Stimulated activated CD4-positive, alpha-beta T cell treated with anti-CD3 and anti-CD28 coated beads, Interleukin-12 subunit alpha, Interleukin-12 subunit beta, amount 100 ng/mL, for 24 hours (primary cell): ENCODE measurements around the gene ZBTB5.
A peak's percentile ranks its signal among the peaks of the same experiment; 100 is the strongest.
"Not testable (repeated sequence)": the region's sequence is repeated elsewhere in the genome, so short reads cannot be mapped to it uniquely, and the experiment has no call there.

Experiments
- DNase-seq, 2 experiments: peaks; one replicate each; pipeline ENCODE4 v3.0.0-alpha.2; 2020; ENCODE audit warnings: low read depth in 2 of 2

Gene ZBTB5, protein sequence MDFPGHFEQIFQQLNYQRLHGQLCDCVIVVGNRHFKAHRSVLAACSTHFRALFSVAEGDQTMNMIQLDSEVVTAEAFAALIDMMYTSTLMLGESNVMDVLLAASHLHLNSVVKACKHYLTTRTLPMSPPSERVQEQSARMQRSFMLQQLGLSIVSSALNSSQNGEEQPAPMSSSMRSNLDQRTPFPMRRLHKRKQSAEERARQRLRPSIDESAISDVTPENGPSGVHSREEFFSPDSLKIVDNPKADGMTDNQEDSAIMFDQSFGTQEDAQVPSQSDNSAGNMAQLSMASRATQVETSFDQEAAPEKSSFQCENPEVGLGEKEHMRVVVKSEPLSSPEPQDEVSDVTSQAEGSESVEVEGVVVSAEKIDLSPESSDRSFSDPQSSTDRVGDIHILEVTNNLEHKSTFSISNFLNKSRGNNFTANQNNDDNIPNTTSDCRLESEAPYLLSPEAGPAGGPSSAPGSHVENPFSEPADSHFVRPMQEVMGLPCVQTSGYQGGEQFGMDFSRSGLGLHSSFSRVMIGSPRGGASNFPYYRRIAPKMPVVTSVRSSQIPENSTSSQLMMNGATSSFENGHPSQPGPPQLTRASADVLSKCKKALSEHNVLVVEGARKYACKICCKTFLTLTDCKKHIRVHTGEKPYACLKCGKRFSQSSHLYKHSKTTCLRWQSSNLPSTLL

DNA sequence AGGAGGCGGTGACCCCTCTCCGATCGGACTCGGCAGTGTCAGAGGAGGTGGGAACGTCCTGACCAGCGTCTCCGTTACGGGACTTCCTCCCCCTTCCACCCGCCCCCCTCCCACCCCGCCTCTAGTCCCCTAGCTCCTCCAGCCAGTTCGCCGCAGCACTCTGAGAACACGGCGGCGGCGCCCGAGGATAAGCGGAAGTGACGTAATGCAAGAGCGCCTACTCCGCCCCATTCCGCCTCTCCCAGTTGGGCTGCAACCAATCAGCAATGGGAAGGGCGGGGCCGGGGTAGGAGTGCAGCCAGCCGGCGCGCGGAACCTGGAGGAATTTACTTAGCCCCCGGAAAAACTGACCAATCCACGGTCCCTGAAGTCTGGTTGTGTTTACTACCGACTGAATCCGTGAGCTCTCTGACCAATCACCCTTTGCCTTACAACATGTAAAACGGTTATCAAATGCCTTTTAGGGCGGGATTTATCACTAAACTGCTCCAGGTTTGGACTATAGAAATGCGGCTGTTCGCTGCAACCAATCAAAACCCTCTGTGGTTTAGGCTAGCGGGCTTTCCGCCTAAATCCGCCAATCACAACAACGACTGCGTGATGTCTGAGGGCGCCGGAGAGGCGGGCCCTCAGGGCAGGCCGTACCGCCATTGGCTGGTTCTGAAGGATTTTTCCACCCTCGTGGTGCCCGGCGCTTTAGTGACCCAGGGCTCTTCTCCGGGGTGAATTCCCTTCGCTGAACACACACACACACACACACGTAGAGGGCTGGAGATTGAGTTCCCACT, at the start of gene ZBTB5:
ZBTB5 (minus strand) TSS at position 202 of the 788 bp plus-strand sequence. CDS start 22,899 bp downstream, outside the sequence.
- peak; percentile 97 to 98 for DNase-seq

DNA sequence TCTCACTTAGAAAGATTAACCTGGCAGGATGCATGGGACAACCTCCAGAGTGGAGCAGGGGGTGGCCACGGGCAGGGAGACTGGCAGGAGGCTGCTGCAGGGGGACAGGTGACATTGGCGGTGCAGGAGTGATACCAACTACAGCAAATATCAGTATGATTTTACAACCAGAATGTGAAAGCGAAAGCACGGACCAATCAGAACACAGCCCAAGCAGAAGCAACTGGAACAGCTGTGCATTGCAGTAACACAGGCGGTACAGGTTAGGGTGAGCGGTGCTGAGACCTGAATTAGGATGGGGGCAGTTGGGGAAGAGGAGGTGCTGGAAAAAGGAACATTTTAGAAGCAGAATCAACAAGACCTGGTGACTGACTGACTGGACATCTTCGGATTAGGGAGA, 49.7 kb upstream of the ZBTB5 start:
- no peak for DNase-seq

DNA sequence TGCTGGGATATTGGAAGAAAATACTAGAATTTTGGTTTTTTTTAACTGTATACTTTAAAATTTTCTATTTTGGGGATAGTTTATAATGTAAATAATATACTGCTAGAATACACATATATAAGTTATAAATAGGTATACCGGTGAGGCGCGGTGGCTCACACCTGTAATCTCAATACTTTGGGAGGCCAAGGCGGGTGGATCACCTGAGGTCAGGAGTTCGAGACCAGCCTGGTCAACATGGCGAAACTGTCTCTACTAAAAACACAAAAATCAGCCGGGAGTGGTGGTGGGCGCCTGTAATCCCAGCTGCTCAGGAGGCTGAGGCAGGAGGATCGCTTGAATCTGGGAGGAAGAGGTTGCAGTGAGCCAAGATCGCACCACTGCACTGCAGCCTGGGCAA, 49.2 kb upstream of the ZBTB5 start:
- DNase-seq: not testable (repeated sequence)

DNA sequence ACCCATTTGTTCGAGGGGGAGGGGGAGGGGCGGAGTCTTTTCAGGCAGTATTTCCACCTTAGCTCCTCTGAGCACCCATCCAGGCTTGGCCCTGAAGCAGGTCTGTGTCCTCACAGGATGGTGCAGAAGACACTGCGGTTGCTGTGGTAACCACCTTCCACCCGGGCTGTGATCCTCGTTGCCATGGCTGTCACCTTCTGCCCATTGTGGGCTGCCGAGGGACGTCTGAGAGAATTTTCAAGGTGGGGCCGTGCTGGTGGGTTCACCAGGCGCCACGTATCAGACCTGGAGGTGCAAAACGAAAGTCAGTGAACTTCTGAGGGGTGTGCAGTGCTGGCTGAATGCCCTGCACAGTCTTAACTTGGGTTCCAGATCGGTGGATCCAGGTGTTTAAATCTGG, 47.2 kb upstream of the ZBTB5 start:
- no peak for DNase-seq

DNA sequence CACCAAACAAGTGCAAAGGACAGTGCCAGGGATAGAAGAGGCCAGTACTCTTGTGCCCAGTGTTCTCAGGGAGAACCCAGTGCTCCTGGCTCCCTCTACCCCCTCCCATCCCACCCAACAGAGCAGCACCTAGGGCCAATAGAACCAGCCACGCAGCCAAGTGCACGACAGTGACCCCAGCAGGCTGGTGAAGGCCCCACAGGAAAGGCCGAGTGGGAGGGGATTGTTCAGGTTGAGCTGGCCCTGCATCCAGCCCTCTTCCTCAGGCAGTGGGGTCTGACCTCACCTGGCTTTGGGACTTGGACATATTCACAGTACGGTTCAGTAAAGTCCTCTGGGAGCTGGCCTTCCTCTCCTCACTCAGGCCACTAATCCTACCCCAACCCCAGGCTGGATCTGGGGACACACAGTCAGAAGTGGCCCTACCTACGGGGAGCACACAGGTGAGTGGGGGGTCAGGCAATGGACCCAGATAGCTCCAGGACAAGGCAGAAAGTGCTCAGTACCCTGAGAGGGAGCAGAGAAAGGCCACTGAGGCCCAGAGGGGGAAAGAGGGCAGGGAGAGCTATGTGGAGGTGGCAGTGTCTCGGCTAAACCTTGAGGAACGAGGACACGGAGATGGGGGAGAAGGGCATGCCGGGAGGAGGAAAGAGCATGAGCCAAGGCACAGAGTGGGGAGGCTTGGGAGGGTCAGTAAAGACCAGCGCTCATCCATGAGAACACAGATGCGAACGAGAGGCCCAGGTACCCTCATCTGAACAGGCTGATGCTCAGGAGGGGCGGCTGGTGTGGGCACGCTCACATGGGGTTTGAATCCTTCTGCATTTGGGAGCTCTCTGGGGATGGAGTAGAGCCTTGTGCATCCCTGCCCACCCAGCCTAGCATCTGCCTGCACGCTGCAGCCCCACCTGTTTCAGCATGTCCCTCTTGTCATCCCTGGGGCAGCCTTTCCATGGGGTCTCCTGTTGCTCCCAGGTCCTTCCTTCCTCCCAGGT, 46.1 kb upstream of the ZBTB5 start:
- no peak for DNase-seq

DNA sequence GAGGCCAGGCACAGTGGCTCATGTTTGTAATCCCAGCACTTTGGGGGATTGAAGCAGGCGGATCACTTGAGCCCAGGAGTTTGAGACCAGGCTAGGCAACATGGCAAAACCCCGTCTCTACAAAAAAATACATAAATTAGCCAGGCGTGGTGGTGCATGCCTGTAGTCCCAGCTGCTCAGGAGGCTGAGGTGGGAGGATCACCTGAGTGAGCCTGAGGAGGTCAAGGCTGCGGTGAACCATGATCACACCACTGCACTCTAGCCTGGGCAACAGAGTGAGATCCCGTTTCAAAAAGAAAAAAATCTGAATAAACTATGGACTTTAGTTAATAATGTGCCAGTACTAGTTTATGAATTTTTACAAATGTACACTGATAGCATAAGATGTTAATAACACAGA, 44.8 kb upstream of the ZBTB5 start:
- not testable (repeated sequence) for DNase-seq

DNA sequence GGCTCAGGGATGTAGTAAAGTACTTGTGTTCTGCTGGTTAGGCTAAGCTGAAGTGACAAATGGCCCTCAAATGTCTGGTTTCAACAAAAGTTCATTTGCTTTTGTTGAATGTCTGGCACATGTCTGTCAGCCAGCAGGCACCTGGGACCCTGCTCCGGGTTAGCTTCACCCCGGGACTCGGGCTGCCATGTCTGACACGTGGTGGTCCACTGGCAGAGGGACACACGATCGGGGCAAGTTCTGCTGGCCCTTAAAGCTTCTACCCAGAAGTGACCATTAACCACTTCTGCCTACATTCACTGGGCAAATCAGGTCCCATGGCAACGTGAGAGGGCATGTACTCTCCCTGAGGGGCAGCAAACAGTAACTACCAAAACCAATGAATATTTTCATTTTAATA, 44.3 kb upstream of the ZBTB5 start:
- no peak for DNase-seq

DNA sequence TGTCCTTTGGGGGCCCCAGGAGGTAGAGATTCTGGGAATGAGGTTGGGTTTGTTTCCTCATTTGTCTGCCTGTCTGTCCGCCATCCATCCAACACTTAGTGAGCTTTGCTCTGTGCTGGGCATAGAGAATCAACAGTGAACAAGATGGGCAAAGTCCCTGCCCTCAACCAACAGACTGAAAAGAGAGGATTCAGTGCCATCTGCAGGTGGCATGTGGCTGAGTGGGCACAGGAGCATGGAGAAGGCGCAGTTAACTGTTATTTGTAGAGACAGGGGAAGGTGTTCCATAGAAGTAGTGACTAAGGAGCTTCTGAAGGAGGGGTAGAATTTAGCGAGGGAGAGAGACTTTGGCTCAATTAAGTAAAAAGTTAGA, 43.6 kb upstream of the ZBTB5 start:
- no peak for DNase-seq

DNA sequence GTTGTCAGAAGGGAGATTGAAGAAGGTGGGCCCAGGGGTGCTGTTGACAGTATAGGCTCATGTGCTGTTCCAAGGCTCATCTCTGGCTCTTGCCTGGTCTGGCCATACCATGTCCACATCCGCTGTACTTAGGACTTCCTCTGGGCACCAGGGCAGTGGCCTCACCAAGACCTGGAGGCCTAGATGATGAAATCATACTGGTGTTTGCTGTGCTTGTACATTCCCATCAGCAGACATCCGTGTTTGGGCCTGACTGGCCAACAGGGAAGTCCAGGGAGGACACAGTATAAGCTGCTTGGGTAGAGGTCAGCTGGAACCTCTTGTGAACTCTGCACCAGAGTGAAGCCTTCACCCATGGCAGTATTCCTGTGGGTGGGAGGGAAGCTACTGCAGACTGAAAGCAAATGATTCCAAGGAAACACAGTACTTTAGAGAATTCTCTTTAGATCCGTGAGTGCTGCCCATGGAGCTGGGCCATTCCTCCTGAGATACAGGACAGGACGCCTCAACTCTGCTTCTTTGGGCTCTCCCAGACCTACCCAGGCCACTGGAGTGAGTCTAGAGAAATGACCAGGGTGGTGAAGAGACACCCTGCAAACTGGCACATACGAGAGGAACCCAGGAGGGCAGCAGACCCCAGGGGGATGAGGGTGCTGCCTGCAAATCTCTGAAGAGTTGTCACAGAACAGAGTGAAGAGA, 43.0 kb upstream of the ZBTB5 start:
- DNase-seq: no peak

DNA sequence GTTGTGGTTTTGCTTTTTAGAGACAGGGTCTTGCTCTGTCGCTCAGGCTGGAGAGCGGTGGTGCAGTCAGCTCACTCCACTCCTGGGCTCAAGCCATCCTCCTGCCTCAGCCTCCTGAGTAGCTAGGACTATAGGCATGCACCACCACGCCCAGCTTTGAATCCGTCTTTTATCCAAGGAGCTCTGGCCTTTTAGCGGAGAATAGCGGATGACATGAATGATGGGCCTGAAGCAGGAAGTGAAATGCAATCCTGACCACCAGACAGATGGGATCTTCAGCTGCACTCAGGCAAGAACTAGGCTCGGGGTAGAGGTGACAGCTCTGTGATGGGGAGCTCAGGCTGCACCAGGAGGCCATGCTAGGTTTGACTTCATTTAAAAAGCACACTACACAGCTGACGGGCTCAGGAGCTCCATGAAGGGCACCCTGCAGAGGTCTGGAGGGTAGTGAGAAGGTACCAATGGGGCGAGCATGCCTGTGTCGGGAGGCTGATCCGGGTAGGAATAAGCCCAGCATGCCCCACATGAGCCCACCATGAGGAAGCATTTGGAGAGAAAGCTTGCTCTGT, 42.4 kb upstream of the ZBTB5 start:
- no peak for DNase-seq

DNA sequence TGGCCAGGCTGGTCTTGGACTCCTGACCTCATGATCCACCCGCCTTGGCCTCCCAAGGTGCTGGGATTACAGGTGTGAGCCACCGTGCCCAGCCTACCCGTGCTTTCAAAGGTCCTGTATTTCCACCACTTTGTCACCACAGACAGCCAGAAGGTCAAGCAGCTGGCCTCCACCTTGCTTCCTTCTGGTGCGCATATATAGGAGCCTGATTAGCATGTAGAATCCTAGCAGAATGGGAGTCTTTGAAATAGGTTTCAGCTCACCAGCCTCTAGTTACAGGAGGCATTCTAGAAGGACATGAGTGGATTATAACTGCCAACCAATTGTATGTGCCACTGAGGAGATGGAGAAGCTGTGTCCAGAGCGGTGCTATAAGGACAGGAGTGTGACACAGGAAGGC, 39.4 kb upstream of the ZBTB5 start:
- DNase-seq: no peak

DNA sequence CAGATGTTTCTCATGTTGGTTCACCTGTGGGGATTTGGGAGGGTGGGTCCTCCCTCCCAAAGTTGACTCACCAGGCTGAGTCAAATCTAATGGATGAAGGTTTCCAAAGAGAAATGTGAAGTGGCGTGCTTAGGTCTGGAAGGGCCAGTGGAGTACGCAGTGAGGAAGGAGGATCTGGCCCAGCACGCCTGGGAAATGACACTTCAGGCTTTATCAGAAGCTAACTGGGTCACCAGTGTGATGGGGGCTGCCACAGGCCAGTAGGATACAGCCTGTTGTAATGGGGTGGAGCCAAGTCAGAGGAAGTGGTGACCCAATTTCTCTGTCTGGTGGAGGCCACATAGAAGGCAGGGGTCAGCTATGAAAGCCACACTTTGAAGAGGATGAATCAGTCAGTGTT, 38.5 kb upstream of the ZBTB5 start:
- DNase-seq: no peak

DNA sequence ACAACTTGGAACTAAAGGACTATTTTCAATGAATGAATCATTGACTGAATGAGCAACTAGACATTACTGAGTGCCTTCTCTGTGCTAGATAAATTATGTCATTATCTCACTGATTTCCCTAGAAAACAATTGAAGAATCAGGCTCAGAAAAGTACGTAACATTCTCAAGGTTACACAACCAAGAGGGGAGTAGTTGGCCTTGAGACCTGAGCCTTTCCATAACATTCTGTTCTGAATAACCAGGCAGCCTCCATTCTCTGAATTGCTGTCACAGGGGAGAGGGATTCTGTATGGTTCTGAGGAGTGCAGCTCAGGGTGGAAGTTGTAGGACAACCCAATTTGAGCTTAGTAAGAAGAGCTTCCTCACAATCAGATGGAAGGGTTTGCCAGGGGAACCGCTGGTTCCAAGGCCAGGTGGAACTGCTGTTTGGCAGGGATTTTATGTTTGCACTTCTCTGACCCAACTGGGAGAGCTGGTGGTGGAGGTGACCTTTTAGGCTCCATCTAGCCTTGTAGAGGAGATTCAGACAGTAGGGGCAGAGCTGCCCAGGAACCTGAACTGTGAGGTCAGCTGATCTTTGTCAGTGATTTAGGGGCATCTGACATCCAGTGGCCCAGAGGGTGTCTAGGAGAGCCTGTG, 36.8 kb upstream of the ZBTB5 start:
- DNase-seq: no peak

DNA sequence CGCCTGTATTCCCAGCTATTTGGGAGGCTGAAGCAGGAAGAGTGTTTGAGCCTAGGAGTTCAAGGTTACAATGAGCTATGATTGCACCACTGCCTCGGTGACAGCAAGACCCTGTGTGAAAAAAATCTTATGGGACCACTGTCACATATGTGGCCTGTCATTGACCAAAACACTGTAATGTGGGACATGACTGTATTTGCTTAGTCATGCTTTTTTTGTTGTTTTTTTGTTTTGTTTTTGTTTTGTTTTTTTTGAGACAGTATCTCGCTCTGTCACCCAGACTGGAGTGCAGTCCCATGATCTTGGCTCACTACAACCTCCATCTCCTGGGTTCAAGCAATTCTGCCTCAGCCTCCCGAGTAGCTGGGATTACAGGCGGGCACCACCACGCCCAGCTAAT, 34.0 kb upstream of the ZBTB5 start:
- no peak for DNase-seq

DNA sequence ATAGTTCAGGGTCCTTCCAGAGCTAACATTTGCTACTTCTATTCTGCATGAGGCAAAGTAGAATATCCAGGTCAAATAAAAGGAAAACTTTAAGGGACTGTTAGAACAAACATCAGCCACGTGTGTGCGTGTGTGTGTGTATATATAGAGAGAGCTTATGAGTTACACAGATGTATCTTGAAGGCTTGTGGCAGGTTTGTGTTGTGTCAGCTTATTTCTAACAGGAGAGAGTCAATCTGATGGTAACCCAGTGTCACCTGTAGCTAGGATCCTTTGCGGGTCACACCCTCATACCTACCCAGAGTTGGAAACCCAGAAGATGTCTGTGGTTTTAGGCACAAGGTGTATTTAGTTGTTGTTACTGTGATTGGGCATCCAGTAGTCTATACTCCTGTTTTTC, 33.2 kb upstream of the ZBTB5 start:
- no peak for DNase-seq

DNA sequence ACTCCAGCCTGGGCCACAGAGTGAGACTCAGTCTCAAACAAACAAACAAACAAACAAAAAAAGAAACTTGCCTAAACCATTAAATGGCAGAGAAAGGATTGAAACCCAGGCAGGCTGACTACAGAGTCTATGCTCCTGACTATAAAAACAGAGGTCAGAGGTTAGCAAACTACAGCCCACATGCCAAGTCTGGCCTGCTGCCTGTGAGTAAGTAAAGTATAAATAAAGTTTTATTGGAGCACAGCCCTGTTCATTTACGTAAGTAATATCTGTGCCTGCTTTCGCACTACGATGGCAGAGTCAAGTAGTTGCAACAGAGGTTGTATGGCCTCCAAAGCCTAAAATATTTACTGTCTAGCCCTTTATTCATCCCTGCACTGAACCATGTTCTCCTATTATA, 32.1 kb upstream of the ZBTB5 start:
- DNase-seq: no peak

DNA sequence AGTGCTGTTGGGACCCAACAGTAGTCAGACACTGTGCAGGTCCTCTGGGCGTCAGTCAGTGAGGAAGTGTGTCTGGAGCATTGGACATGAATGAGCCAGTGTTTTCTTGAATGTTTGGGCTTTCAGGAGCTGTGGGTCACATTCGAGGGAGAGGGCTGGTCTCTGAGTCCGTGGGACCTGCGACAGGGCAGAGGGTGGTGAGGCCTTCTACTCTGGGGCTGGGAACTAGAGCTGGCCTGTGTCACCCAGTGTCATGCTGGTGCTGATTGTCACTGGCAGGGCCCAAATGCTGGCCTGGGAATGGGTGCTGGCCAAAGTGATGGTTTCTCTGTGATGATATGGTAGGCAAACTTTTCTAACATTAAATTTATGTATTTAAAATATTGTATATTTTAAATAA, 30.8 kb upstream of the ZBTB5 start:
- DNase-seq: no peak

DNA sequence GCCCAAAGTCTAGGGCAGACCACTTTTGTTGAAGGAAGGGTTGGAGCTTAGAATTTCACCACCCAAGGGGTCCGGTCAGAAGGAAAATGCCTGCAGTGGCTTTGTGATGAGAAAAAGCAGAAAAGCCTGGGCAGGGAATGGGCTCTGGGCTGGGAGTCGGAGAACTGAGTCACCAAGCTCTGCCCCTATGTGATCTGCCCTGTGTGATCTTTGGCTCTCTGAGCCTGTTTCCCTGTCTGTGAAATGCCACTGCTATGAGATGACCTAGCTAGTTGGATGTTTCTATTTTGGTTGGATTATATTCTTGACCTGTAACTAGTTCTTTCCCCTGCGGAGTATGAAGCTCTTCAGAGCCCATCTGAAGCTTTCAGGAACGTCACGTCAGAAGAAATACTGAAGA, 30.3 kb upstream of the ZBTB5 start:
- no peak for DNase-seq

DNA sequence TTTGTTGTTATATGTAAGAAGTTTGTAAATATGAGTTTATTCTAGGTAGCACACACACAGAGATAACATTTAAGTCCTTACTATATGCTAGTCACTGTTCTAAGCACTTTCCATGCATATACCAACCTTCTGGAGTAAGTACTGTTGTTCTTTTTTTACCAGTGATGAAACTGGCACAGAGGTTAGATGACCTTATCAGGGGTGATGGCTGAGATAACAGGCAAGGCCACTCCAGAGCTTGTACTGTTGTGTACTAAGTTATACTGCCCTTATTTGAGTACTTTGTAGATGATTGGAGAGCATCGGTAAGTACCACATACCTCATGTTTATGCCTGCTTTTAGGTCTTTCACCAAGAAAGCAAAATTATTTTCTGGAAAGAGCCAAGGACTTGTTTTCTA, 26.7 kb upstream of the ZBTB5 start:
- no peak for DNase-seq
